ENCODE measurements around the gene TEAD1. TPM values are rescaled to one million over a fixed set of nuclear protein-coding genes. Genes with fewer than 3 reads are reported as not detected.

The TEAD1 gene
- total and polyA plus RNA-seq, 2 donors (not counting 3 experiments of a cell fraction or from before 2014, with no cell fraction given) = 15.3 to 49.0 TPM

DNA sequence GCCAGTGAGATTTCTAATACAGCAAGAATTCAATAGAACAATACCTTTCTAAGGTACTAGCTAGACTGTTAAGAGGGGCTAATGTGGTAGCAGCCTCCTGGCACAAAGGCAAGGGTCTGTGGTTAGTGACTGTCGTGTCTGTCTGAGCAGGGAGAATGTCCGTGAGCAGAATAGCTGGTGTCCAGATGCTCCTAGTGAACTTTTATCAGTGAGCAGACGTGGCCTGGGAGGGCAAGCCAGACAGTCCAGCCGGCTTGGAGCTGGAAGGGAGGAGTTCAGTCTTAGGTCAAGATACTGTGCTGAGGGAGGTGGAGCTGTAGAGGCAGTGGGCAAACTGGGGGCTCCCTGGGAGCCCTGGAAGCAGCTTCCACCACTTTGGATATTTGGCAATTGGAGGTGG, 138.6 kb downstream of the TEAD1 start:
- H2AFZ ChIP-seq (ENCODE audit: low read depth, low read length) = no peak overlapping the region
- H3K27ac ChIP-seq (ENCODE audit: insufficient read depth, low read depth, low read length) = no peak overlapping the region
- H3K4me1 ChIP-seq (ENCODE audit: control insufficient read depth, extremely low read depth, insufficient read depth, low read length) = peaks cover 20% of the 10 kb centered on the region
- H3K79me2 ChIP-seq (ENCODE audit: control insufficient read depth, insufficient read depth, low read length) = peaks cover 10% of the 10 kb centered on the region
- H3K27me3 ChIP-seq (ENCODE audit: control insufficient read depth in 2 of 2, insufficient read depth in 2 of 2, low read length in 2 of 2) = no peaks in the 10 kb centered on the region
- ChIA-PET CTCF (interaction anchor here (1.1 to 1.3 kb wide), 2 partner anchors 76 to 112 kb away, joined by 3 to 4 read pairs; no protein-coding TSS in a partner anchor), POLR2A (no interaction called here)
- TF ChIP-seq JUN (IDR thresholded peaks at IDR 0.05; ENCODE audit: borderline replicate concordance, insufficient read depth, insufficient read length, low read depth) (no peak), POLR2A (IDR thresholded peaks at IDR 0.05; ENCODE audit: low read depth, low read length) (no peak), GATA2 (IDR thresholded peaks at IDR 0.05; ENCODE audit: insufficient read depth, insufficient read length, low read depth, low read length) (no peak), POLR2AphosphoS5 (IDR thresholded peaks at IDR 0.05; ENCODE audit: insufficient read depth, low read depth, low read length) (no peak), MAX (IDR thresholded peaks at IDR 0.05; ENCODE audit: insufficient read depth, insufficient read length) (no peak), CTCF (IDR thresholded peaks at IDR 0.05; ENCODE audit: extremely low read depth in 1 of 2, insufficient read depth in 1 of 2, low read depth in 1 of 2, low read length in 2 of 2) (no peak), MYC (IDR thresholded peaks at IDR 0.05; ENCODE audit: low read depth, low read length) (no peak), FOS (IDR thresholded peaks at IDR 0.05; ENCODE audit: borderline replicate concordance, insufficient read depth, low read length) (no peak), EZH2 (IDR thresholded peaks at IDR 0.05; ENCODE audit: borderline replicate concordance, low read depth, low read length, severe bottlenecking) (no peak)
- dilution Hi-C loops (cut with MboI; ENCODE audit: extremely low pct_ligation_motif_present, low sequenced_read_pairs) (no loop called here), intact Hi-C loops (cut with micrococcal nuclease) (no loop called here)
- DNase-seq (ENCODE audit: low read depth, low spot score) (no peak), FAIRE-seq (no peak)
- no peak overlapping the region for H3K4me3 ChIP-seq (replicated peaks in 1 of 3; ENCODE audit: insufficient read depth in 1 of 3, low read depth in 1 of 3, low read length in 3 of 3)
- H3K4me2 ChIP-seq (ENCODE audit: insufficient read depth, low read length) = no peak overlapping the region
- no peaks in the 10 kb centered on the region for H3K9me3 ChIP-seq (replicated peaks; ENCODE audit: control insufficient read depth, insufficient read depth, low read length)
- H3K36me3 ChIP-seq (ENCODE audit: control insufficient read depth in 2 of 2, extremely low read depth in 1 of 2, insufficient read depth in 2 of 2, low read length in 2 of 2) = no peaks in the 10 kb centered on the region
- no peak overlapping the region for H3K9ac ChIP-seq (replicated peaks; ENCODE audit: extremely low read depth, insufficient read depth, low read length)
- no peaks in the 10 kb centered on the region for H4K20me1 ChIP-seq (replicated peaks; ENCODE audit: control insufficient read depth, extremely low read depth, insufficient read depth, low read length)
- BruUV-seq (replicated peaks) = no TSS peak
- no peaks in the 10 kb centered on the region for H3K9me1 ChIP-seq (replicated peaks; ENCODE audit: control insufficient read depth, extremely low read depth, insufficient read depth, low read length)
